ENCODE measurements around the gene SELENOF.

DNA sequence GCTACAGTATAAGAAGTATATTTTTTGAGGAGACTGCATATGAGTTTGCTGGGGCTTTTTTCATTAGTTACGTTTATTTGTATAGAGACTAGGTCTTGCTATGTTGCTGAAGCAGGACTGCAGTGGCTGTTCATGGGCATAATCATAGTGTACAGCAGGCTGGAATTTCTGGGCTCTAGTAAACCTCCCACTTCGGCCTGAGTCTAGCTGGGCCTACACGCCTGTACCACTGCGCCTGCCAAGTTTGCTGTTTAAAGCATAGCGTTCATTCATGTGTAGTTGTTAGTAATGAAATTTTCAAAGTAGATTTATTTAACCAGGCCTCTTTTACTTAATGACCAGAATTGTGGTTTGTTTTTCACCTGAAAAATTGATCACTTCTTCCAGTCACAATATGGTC lies 34.3 kb upstream of the SELENOF start:
- TF ChIP-seq GATA2 (IDR thresholded peaks at IDR 0.05; ENCODE audit: low read depth, low read length) (no peak), GATA3 (IDR thresholded peaks at IDR 0.05; ENCODE audit: low read depth, low read length) (no peak)

Measured in SH-SY5Y (cell line).